Measurements from ENCODE around the gene PRKG1.
"Not testable (repeated sequence)": the region's sequence is repeated elsewhere in the genome, so short reads cannot be mapped to it uniquely, and the experiment has no call there.

The PRKG1 gene

DNA sequence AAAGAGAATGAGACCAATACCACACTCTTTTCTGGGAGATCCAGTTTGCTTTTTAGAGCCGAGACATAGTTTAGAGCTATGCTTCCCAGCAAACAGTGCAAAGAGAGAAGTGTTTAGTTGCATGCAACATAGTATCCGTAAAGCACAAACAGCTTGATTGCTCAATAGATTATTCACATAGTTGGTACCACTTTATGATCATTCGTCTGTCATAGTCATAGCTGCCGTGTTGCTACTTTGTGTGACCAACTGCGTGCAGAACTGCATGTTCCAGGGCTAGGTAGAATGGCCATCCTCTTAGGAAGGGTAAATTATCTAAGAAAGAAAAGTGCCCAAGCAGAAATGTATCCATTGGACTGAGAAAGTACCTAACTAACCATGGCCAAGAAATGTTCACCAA is 1036.3 kb downstream of the PRKG1 start:
- no peak for FAIRE-seq

DNA sequence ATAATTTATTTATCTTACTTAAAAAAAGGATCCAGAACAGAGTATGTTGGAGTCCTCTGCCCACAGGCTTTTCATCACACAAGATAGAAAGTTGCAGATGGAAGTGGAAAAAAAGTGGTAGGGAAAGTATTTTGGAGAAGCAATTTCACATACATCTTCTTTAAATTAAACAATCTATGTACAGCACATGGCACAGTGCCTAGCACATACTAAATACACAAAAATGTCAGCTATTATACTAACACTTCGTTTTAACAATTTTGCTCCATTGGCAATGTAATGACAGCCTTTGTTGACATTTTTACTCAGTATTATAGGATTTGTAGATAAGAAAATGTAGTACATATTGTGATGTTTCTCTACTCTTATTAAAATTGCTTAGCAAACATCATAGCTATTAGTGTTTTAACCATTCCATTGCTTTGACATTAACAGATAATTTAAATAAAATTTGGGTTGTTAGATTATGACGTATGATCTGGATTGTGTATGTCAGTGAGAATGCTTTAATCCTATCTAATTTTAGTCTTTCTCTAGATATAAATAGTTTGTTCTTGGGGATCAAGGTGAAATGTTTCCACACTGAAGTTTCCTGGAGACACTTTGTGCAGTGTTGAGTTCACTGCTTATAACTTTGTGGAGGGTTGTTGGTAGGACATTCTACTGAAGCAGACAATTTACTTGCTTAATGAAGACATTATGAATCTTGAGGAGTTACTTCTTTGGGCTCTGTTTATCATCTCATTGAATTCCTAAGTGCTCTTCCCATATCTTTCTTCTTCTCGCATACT is 1037.0 kb downstream of the PRKG1 start:
- no peak for FAIRE-seq

DNA sequence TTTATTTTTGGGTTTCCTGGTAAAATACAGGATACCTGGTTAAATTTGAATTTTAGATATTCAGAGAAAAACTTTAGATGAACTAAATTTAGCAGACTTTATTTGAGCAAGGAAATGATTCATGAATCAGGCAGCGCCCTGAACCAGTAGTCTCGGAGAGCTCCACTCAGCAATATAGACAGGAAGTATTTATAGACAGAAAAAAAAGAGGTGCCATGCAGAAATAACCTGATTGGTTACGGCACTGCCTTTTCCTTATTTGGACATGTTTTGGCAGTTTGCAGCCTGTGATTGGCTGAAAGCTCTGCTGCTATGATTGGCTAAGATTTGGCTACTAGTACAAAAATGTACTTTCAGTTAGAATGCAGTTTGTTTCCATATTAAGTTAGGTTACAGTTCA is 1041.5 kb downstream of the PRKG1 start:
- no peak for FAIRE-seq

DNA sequence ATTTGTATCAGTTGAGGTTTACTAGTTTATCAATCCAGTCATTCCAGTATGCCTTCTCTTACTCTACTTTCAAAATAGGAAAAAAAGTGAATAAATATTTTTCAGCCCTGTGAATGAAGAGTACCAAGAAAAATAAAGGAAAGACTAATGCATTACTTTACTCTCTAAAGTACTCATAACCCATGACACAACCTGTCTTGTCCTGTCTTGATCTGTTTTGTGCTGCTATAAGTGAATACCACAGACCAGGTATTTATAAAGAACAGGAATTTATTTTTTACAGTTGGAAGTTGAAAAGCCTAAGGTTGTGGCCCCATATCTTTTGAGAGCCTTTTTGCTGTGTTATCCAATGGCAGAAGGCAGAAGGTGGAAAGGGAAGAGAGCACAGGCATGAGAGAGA is 1045.2 kb downstream of the PRKG1 start:
- no peak for FAIRE-seq

DNA sequence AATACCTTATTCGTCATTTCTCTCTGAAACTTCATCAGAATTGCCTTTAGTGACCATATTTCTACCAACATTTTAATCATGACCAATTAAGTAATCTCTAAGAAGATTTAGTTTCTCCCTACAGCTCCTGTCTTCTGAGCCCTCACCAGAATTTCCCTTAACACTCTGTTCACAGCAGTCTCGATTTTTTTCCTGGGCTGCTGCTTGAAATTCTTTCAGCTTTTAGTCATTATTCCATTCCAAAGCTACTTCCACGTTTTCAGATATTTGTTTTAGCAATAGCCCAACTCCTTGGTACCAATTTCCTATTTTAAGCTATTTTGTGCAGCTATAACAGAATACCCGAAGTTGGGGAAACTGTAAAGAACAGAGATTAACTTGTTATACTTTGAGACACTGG is 1047.4 kb downstream of the PRKG1 start:
- FAIRE-seq: no peak

DNA sequence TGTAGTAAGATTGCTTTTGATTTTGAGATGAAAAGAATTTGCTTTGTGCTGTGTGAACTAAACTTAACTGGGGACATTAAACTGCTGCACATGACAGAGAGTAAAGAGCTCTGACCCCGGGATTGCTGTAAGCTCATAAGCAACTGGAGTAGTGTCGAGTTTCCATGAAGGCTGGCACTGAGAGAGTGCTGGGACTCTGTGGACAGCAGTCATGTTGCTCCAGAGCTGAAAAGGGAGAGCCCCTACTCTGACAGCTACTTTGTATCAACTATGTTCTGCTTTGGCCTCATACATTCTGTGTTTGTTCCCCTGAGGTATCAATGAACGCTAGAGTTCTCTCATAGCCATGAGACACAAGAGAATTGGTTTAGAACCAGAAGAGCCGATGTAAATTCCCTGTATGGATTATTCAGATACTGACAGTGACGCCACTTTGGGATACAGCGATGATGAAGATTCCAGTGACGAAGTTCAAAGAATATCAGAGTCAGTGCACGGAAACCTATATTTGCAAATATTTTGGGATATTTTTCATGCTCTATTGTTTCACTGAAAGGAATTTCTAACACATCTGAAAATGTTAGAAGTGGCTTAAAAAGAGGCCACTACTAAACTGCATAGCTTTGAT is 1053.9 kb downstream of the PRKG1 start:
- no peak for FAIRE-seq

DNA sequence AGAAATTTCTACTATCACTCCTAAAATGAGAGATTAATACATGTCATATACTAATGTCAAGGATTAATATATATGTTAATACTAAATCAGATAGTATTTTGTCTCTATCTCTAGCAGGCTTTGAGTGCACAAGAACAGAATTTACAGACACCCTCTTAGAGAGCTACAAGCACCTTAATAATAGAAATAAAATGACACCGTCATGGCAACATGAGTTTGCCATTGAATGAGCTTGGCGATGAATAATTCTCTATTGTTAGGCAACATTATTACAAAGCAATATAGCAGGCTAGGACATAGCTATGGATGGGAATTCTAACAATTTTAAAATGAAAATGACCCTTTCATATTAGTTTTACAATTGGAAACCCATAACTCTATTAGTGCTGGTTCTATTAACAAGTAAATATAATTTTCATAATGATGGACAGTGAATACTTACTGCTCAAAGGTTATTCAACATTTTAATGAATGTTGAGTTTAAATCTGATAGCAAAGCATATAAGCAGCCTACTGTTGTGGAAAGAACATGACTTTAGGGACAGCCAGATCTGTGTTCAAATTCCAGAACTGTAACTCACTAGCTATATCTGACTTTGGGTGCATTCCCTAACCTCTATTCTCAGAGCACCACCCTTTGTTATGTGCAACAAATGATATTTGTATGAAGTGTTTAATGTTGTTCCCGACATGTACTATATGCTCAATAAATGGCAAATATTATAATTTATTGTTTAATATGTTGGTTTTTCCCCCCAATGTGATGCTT is 1055.3 kb downstream of the PRKG1 start:
- no peak for FAIRE-seq

DNA sequence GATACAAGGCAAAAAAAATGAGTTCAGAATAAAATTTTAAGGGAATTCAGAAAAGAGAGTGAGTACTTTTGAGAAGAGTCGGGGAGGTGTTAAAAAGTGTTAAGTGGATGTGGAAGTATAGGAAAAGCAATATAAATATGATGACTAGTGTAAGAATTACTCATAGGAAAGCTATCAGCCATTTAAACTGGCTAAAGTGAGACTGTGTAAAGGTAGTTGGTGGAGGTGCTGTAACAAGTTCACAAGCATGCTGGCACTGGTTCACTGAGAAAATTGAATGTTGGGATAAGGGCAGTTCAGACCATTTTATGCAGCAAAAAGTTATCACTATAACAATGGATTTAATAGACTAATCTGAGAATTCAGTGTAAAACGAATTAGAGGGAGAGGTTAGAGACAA is 1060.8 kb downstream of the PRKG1 start:
- FAIRE-seq: no peak

DNA sequence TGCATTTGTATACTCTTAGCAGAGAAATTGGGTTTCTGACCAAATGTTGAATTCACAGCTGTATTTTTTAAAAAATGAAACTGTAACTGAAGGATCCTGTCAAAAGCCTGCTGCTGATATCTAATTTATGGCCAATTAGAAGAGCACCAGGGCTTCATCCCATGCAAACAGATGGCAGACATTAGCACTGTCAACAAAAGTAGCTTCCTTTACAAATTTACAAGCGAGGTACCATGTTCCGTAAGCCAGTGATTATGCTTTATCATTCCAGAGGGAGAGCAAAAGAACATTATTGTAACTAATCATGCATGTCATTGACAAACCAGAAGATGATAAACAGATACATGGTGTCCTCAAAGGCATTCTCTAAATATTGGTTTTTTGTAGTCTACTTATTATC is 1062.6 kb downstream of the PRKG1 start:
- FAIRE-seq: no peak

DNA sequence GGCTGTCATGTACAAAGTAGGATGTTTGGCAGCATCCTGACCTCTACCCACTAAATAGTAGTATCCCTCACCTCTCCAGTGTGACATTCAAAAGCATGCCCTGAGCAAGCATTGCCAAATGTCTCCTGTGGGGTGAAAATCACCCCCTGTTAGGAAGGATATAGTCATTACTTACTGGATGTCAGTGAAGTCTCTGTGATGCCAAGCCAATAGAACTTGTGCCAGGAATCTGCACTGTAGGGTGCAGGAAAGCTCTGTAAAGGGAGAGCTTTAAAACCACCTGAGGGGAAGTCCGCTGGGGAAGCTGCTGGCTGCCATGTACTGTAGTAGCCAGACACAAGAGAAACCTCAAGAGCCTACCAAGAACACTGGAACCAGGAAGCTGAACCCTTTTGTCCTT is 1069.1 kb downstream of the PRKG1 start:
- no peak for FAIRE-seq

DNA sequence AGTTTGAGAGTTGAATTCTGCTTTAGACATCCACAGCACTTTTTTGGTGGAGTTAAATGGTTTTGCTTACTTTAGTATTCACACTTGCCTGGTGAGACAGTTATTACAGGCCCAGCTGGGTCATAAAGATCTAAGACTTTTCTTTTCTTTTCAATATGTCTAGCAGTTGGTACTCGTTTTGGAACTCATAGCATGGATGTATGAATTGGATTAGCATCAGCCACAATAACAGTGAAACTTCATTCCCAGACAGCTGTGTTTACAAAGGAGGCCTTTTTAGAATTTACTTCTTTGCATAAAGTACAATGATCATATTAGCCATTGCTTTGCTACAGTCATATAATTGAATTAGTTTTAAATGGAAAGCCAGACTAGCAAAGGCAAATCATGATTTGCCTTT is 1071.3 kb downstream of the PRKG1 start:
- no peak for FAIRE-seq

DNA sequence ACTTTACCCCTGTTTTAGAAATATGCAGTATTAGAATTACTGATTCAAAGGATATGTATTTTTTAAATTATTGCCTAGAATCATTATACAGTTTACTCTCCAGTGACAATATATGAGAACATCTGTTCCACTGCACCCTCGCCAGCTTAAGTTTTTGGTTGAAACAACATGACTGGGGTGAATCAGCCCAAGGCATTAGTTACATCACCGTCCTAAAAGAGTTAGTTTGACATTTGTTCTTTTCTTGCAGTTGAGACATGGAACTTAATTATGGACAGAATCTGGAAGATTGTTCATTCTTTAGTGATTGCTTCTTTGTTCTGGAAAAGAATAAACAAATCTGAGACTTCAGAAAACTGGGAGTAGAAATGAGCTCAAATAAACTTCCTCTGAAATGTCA is 1072.5 kb downstream of the PRKG1 start:
- no peak for FAIRE-seq

DNA sequence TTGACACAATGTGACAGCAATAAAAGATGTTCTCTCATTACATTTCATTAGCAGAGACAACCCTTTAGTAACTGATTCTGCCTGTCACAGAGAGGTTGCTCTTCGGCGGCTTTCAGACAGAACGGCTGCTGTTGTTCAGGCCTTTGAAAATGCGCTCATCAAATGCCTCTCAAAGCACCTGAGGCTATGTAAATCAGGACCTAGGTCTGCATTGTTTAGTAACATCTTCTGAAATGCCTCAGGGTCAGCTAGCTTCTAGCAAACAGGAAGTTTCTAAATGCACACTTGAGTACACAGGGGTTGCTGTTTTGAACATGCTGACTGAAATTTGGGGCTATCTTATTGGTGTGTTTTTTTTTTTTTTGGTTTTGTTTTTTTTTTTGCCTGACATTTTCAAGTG is 1096.5 kb downstream of the PRKG1 start:
- no peak for FAIRE-seq

DNA sequence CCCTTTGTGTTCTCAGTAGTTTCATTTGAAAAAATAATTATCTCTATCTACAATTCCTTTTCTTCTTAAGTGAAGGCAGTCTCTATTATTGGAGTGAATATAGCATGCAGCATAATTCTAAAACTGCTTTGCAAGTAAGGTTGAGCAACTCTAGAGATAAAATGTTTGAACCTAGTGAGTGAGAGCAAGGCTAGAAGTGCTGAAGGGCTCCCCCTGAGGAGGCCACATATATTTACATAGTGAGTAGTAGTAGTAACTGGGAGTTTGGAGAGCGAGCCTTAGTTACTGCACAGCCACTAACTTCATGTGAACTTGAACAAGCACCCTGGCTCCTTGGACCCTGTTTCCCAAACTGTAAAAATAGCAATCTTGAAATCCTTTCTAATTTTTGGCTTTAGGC is 1098.3 kb downstream of the PRKG1 start:
- FAIRE-seq: no peak

DNA sequence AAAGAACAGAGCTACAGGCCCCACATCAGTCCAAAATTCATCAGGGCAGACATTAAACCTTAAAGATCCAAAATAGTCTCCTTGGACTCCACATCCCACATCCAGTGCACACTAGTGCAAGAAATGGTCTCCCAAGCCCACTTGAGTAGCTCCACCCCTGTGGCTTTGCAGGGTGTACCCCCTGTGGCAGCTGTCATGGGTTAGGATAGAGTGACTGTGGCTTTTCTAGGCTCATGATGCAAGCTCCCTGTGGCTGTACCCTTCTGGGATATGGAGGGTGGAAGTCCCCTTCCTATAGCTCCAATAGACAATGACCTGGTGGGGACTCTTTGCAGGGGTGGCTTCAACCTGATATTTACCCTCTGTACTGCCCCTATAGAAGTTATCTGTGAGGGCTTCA is 1111.0 kb downstream of the PRKG1 start:
- no peak for FAIRE-seq

DNA sequence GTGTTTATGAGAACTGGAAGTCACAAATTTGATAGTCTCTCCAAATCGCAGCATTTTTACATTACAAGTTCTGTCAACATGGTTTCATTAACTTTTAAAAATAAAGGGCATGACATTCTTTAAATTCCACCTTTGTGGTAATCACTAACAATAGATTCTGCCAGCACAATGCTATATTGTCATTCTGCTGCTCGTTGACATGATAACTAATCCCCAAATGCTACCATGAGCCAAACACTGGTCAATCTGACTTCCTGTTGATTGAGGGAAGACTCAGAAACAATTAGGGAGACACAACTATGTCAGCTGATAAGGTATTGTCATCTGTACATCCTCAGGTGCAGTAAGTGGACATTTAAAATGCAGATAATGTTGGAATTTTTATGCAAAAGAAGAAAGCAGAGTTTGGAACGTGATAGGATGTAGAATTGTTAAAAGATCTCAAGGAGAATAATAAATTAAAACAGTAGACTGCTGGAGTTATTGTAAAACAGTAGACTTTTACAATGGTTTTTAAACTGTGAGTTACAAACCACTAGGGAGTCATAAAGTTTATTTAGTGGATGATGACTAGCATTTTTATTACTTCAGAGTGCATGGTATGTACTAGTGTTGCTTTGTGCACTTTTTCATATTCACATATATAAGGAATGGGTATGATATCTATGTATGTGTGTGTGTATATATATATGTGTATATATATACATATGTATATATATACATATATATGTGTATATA is 1113.4 kb downstream of the PRKG1 start:
- no peak for FAIRE-seq

DNA sequence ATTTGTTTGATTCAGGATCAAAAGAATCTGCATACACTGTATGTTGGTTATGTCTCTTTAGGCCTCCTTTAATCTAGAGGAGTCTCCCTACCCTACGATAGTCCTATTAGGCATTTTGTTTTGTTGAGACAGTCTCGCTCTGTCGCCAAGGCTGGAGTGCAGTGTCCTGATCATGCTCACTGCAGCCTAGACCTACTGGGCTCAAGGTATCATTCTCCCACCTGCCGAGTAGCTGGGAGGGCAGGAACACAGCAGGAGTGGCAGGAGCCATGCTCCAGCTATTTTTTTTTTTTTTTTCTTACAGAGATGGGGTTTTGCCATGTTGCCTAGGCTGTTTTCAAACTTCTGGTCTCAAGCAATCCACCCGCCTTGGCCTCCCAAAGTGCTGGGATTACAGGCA is 1116.8 kb downstream of the PRKG1 start:
- no peak for FAIRE-seq

DNA sequence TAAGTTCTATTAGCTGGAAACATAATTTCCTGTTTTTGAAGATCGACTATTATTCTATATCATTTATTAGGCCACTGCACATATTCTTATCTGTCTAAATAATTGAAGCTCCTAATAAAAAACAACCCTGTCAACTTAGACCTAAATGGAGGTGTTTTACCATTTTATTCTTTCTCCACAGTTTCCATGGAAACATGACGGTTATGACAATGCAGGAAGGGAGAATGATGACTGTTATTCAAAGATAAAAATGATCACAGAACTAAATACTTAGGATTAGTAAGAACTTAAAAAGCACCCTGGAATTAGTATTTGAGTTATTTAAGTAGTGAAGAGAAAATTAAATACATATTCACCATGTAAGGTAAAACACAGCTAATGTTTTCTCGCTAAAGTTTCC is 1119.9 kb downstream of the PRKG1 start:
- no peak for FAIRE-seq

DNA sequence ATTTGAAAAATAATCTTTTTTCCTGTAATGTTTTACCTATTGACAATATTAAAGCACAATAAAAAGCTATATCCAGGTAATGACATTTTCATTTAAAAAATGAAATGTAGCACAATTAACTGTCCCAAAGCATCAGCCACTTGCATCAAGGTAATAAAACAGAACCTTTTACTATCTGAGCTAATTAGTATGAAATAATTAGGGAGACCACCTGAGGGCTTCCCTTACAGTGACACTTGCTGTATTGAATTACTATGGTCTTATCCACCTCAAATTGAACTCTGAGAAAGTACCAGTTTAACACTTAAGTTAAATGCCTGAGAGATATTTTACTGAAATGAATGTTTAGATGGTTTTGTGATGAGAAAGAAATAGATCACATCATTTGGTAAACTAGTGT is 1120.4 kb downstream of the PRKG1 start:
- no peak for FAIRE-seq

DNA sequence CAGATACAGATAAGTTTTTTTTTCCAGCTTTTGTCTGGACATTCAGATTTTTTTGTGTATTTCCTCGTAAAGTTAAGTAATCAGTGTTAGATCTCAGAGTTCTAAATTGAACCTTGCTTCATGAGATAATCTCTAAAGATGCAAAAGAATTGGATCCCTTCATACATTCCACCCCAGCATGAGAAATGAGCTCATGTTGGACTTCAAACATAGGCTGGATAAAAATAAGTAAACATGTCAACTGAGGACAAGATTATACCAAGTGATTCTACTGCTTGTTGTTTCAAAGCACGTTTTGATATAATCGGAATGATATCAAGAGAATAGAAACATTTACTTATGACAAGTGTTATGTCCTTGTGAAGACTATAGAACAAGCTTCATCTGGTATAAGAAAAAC is 1122.8 kb downstream of the PRKG1 start:
- no peak for FAIRE-seq

DNA sequence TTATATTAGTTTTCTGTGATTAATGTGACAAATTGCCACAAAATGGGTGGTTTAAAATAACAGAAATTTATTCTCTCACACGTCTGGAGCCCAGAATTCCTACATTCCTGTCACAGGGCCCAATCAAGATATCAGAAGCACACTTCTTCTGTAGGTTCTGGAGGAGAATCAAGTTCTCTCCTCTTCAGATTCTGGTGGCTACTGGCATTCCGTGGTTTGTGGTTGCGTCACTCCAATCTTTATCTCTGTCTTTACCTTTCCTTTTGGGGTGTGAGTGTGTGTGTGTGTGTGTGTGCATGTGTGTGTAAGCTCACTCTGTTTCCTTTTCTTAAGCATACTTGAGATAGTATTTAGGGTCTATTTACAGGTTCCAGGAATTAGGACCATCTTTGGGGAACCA is 1124.3 kb downstream of the PRKG1 start:
- FAIRE-seq: no peak

DNA sequence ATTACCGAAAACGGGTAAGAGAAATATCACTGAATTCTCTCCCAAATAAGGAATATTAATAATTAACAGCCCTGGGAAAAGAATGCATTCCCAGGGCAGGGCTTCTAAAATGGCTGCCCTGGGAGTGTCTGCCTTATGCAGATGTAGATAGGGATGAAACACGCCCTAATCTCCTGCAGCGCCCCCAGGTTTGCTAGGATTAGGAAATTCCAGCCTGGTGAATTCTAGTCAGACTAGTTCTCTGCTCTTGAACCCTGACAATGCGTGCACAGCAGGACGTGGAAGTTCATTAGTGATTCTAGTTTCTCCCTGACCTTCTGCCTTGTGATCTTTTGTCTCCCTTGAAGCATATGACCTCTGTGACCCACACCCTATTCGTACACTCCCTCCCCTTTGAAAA is 1130.6 kb downstream of the PRKG1 start:
- FAIRE-seq: not testable (repeated sequence)

DNA sequence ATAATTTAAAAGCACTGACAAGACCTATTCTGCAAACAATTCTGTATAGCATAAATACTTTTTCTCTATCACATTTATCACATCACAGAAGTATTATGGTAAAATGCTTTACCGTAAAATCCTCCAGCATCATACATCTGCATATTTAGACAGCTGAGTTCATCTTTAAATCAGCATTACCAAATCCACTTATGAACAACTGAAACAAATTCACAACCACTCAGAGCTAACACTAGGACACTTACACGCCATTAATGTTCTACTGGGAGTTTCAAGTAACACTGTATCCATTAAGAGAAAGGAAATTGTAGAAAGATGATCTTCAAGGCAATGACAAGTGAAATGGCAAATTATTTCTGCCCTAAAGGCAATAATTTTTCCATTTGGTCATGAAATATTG is 1134.1 kb downstream of the PRKG1 start:
- FAIRE-seq: no peak
